ENCODE measurements around the gene EIF4B.
"Not testable (repeated sequence)": the region's sequence is repeated elsewhere in the genome, so short reads cannot be mapped to it uniquely, and the experiment has no call there.

The EIF4B gene

DNA sequence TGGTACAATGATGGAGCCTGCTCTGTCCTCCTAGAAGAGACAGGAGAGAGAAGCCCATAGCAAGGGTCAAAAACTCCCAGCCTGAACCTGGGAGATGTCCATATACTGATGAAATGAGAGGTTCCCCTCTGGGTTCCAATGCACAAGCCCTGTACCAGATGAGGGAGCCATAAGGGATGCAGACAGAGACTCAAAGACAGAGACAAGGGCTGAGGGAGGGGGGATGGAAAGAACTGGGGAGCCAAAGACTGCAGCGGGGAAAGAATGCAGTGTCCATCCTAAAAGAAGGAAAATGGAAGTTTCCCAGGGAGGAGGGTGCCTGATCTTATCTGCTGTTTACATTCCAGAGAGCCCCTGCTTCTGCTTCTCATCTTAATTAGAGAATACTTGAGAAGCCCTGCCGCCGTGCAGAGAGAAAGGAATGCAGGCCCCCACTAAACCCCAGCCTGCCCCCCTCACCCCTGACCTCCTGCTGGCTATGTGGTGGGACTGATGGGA lies 29.6 kb upstream of the EIF4B start:
- TF ChIP-seq POLR2A (IDR thresholded peaks at IDR 0.05; ENCODE audit: low read depth, low read length) (no peak), TAF1 (IDR thresholded peaks at IDR 0.05; ENCODE audit: borderline replicate concordance, low read depth, low read length) (no peak), POLR2AphosphoS5 (IDR thresholded peaks at IDR 0.05; ENCODE audit: low read depth, low read length) (no peak)
- DNase-seq (ENCODE audit: insufficient read length) (no peak), FAIRE-seq (no peak)

DNA sequence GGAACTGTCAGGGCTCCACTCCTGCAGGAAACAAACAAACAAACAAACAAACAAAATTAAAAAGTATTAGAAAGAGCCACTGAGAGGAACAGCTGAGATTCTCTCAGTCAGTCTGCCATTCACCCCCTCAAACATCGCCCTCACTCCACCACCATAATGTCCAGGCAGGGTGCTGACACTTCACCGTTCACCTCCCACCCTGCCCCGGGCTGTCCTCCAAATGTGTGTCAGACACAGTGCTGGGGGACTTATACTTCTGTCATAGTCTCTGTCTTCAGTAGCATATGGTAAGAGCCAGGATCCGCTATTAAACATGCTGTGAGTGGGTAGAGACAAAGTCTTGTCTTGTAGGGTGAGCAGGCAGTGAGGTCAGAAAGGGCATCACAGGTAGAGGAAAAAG lies 29.1 kb upstream of the EIF4B start:
- no peak for TF ChIP-seq TAF1 (IDR thresholded peaks at IDR 0.05; ENCODE audit: borderline replicate concordance, low read depth, low read length)
- no peak for TF ChIP-seq POLR2A (IDR thresholded peaks at IDR 0.05; ENCODE audit: low read depth, low read length)
- no peak for DNase-seq (ENCODE audit: insufficient read length)

DNA sequence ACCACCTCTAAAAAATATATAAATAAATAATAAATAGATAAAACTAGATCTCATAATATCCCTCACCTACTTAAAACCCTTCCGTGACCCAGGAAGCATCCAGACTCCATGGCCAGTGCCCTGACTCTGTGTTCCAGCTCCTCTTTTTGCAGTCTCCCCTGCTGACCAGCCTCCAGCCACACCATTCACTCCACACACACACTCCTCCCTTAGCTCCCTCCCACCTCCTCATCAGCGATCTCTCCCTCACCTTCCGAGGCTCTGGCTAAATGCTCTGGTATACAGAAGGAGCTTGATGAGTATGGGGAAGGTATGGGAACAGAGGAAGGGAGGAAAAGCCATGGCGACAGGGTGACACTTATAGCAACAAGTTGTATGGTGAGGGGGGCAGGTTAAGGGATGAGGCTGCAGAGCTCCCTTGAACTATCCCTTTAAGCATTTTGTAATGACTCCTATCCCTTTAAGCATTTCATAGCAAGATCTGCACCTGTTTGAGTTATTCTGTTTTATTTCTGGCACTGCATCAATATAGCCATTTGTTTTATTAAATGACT lies 26.1 kb upstream of the EIF4B start:
- TF ChIP-seq POLR2A (IDR thresholded peaks at IDR 0.05; ENCODE audit: low read depth, low read length) (no peak), TAF1 (IDR thresholded peaks at IDR 0.05; ENCODE audit: borderline replicate concordance, low read depth, low read length) (no peak), POLR2AphosphoS5 (IDR thresholded peaks at IDR 0.05; ENCODE audit: low read depth, low read length) (no peak)
- FAIRE-seq (no peak), DNase-seq (ENCODE audit: insufficient read length) (no peak)

More for the DNA sequence above, 29.1 kb upstream of the EIF4B start:
- FAIRE-seq, result no peak

DNA sequence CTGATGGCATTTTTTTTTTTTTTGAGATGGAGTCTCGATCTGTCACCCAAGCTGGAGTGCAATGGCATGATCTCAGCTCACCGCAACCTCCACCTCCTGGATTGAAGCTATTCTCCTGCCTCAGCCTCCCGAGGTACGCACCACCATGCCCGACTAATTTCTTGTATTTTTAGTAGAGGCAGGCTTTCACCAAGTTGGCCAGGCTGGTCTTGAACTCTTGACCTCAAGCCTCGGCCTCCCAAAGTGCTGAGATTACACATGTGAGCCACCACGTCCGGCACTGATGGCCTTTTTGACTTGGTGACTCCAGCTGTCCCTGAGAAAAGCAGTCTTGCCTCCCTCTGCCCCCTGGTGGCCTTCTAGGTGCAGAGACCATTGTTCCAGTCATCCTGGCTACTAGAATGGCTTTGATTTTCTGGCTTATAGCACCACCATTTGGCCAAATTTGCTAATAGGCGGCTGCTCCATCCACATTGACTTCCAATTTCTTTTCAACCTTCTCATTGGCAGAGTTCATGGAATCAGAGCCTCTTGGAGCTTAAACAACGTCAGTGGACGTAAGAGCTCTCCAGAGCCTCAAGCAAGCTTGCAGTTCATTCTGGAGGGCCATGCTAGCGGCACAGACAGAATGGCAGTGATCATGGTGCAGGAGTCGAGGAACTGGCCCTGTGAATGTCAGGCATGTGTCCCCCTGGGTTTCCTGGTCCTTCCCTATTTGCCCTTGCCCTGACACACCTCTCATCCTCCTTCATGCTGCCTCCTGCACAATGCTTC lies 25.4 kb upstream of the EIF4B start:
- FAIRE-seq (peak; percentile 61), DNase-seq (ENCODE audit: insufficient read length) (peak; percentile 60)
- TF ChIP-seq TAF1 (IDR thresholded peaks at IDR 0.05; ENCODE audit: borderline replicate concordance, low read depth, low read length) (no peak), POLR2AphosphoS5 (IDR thresholded peaks at IDR 0.05; ENCODE audit: low read depth, low read length) (no peak), POLR2A (IDR thresholded peaks at IDR 0.05; ENCODE audit: low read depth, low read length) (no peak)

DNA sequence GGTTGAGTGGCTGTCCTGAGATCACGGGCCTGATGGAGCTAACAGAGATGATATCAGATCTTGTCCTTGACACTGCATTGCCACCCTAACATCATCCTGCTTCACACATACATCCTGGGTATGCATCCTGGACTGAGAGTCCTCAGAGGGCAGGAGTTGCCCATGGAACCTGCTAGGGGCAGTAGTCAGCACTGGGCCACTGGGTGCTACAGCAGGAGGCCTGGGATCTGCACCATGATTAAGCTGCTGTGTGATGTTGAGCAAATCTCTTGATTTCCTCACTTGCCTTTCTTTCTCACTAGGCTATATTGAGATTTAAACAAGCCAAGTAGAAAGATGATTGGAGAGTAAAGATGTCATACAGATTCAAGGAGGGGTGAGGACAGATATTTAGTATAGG lies 22.1 kb upstream of the EIF4B start:
- DNase-seq (ENCODE audit: insufficient read length), result no peak
- no peak for FAIRE-seq

DNA sequence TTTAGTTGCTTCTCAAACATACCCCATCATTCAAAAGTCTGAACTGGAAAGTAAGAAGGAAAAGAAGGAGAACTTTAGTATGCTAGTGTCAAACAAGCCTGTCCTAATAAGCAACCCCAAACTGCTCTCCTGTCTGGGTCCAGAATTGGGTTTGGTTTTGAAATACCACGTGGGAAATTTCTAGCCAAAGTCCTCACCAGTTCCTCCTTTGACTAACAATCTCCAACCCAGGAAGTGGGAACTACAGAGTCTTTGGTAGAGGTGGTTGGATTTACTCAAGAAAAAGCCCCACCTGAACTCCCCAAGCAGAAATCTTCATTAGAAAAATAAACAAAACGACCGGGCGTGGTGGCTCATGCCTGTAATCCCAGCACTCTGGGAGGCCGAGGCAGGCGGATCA lies 17.4 kb upstream of the EIF4B start:
- DNase-seq (ENCODE audit: insufficient read length), result no peak
- no peak for FAIRE-seq
- TF ChIP-seq POLR2A (IDR thresholded peaks at IDR 0.05; ENCODE audit: low read depth, low read length) (no peak), TAF1 (IDR thresholded peaks at IDR 0.05; ENCODE audit: borderline replicate concordance, low read depth, low read length) (no peak), POLR2AphosphoS5 (IDR thresholded peaks at IDR 0.05; ENCODE audit: low read depth, low read length) (no peak)

More for the DNA sequence above, 22.1 kb upstream of the EIF4B start:
- no peak for TF ChIP-seq TAF1 (IDR thresholded peaks at IDR 0.05; ENCODE audit: borderline replicate concordance, low read depth, low read length)
- no peak for TF ChIP-seq POLR2AphosphoS5 (IDR thresholded peaks at IDR 0.05; ENCODE audit: low read depth, low read length)
- no peak for TF ChIP-seq POLR2A (IDR thresholded peaks at IDR 0.05; ENCODE audit: low read depth, low read length)

DNA sequence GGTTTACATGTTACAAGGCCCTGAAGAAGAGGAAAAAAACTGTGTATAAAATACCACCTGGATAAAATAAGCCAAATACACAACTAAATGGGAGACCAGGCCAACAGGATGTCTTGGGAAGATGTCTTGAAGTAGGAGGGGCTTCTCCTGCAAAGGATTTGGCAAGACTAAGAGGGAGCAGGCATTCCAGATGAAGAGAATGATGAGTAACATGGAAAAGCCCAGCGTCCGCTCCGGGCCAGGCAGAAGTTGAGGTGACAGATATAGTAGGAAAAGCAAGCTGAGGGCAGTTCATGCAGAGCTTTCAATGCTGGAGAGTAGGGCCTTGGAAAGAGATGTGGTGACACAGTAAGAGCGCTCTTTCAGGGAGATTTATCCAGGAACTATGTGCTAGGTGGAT lies 16.1 kb upstream of the EIF4B start:
- no peak for FAIRE-seq
- no peak for TF ChIP-seq TAF1 (IDR thresholded peaks at IDR 0.05; ENCODE audit: borderline replicate concordance, low read depth, low read length)
- no peak for TF ChIP-seq POLR2AphosphoS5 (IDR thresholded peaks at IDR 0.05; ENCODE audit: low read depth, low read length)
- no peak for TF ChIP-seq POLR2A (IDR thresholded peaks at IDR 0.05; ENCODE audit: low read depth, low read length)
- DNase-seq (ENCODE audit: insufficient read length), result no peak

DNA sequence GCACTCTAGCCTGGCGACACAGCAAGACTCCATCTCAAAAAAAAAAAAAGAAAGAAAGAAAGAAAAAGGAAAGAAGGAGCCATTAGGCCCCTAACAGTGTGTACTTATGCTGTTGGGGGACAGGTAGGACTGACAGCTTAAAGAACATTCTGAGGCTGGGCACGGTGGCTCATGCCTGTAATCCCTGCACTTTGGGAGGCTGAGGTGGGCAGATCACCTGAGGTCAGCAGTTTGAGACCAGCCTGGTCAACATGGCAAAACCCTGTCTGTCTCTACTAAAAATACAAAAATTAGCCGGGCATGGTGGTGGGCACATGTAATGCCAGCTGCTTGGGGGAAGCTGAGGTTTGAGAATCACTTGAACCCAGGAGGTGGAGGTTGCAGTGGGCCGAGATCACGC lies 14.0 kb upstream of the EIF4B start:
- not testable (repeated sequence) for DNase-seq (ENCODE audit: insufficient read length); FAIRE-seq

DNA sequence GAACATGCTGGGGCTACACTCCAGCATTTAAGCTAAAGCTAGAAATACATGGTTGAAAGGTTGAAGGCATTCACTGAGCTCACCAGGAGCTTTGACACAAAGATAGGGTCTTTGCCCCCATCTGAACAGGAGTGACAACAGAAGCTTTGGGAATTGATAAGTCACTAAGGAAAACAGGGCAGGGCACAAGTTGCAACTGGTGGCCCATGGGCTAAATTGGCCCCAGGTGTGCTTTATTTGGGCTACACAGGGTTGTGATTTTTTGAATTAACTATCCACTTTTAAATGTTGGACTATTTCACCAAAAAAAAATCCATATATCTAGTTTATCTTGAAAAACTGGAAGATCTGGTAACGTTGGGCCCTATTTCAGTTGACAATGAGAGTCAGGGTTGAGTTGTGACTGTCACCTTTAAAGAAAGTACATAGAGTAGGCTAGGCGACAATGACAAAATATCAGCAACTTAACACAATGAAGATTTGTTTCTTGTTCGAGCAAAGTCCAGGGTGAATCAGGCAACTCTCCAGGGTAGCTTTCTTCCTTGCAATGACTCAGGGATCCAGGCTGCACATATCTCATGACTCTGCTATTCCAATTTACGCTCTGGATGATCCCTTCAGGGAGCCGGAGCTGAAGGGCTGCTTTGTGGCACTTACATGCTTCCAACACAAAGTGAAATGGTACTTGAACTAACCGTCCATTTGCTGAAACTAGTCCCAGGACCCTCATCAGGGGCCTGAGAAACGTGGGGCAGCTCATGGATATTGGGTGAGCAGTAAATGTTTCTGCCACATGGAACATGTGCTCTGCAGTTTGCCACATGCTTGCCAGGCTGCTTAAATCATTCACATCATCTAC lies 13.3 kb upstream of the EIF4B start:
- no peak for DNase-seq (ENCODE audit: insufficient read length)
- FAIRE-seq, result no peak
- TF ChIP-seq TAF1 (IDR thresholded peaks at IDR 0.05; ENCODE audit: borderline replicate concordance, low read depth, low read length) (no peak), POLR2AphosphoS5 (IDR thresholded peaks at IDR 0.05; ENCODE audit: low read depth, low read length) (no peak), POLR2A (IDR thresholded peaks at IDR 0.05; ENCODE audit: low read depth, low read length) (no peak)

DNA sequence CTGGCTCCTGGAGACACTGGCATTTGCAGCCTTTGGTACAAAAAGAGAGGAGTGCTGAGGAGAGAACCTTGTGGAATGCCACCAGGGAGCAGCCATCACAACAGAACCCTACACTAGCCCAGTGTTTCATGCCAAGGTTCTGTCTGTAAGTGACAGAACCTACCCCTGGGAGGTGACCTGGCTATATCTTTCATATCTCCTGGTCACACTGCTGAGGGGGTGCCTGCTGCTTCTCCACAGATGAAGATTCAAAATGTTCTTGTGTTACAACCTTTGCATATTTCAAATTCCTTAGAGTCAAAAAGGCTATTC lies 12.7 kb upstream of the EIF4B start:
- DNase-seq (ENCODE audit: insufficient read length), result no peak
- FAIRE-seq, result no peak
- TF ChIP-seq TAF1 (IDR thresholded peaks at IDR 0.05; ENCODE audit: borderline replicate concordance, low read depth, low read length) (no peak), POLR2AphosphoS5 (IDR thresholded peaks at IDR 0.05; ENCODE audit: low read depth, low read length) (no peak), POLR2A (IDR thresholded peaks at IDR 0.05; ENCODE audit: low read depth, low read length) (no peak)

DNA sequence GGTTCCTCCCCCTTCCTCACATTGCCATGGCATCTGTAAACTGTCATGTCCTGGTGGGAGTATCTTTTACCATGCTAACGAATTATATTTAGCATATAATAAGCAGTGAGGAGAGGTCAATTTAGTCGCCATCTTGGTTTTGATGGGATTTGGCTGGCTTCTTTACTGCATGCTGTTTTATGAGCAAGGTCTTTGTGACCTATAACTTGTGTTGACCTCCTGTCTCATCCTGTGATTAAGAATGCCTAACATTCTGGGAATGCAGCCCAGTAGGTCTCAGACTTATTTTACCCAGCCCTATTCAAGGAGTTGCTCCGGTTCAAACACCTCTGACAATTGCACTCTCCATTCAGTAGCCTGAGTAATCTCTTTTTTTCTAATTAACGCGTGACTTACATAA lies 2.1 kb upstream of the EIF4B start:
- FAIRE-seq, result no peak
- no peak for TF ChIP-seq POLR2A (IDR thresholded peaks at IDR 0.05; ENCODE audit: low read depth, low read length)
- no peak for TF ChIP-seq TAF1 (IDR thresholded peaks at IDR 0.05; ENCODE audit: borderline replicate concordance, low read depth, low read length)
- TF ChIP-seq POLR2AphosphoS5 (IDR thresholded peaks at IDR 0.05; ENCODE audit: low read depth, low read length), result no peak
- DNase-seq (ENCODE audit: insufficient read length), result no peak

DNA sequence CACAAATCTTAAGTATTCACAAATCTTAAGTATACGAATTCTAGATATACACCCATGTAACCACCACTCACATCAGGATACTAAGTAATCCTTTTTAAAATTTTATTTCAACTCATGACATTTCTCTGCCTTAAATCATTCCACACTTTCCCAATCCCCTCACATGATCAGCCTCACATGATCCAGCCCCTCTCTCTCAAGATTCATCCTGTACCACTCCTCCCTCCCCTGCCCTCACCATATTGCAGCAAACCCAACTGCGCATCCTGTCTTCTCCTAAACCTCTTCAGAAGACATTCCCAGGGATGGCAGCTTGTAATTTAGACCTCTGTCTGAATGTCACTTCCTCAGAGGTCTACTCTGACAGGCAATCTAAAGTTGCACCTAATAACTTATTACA lies 1.7 kb upstream of the EIF4B start:
- FAIRE-seq (no peak), DNase-seq (ENCODE audit: insufficient read length) (no peak)
- TF ChIP-seq POLR2A (IDR thresholded peaks at IDR 0.05; ENCODE audit: low read depth, low read length), result no peak
- TF ChIP-seq TAF1 (IDR thresholded peaks at IDR 0.05; ENCODE audit: borderline replicate concordance, low read depth, low read length), result no peak
- TF ChIP-seq POLR2AphosphoS5 (IDR thresholded peaks at IDR 0.05; ENCODE audit: low read depth, low read length), result no peak

Data from GM12892 (cell line).